Mammary epithelial cell (primary cell): ENCODE measurements around the gene RETN.

Source experiments
- EZH2 ChIP-seq: IDR thresholded peaks from 2 replicates; pipeline ENCODE4 v1.6.1; 2012; ENCODE audit warnings: low read length, inconsistent platforms, borderline replicate concordance
- TF ChIP-seq, protein P1 (sequence below), 2 donors: IDR thresholded peaks in 1 of 2; conservative IDR thresholded peaks in 1 of 2; 2 replicates each; pipeline ENCODE4 v1.5.1; 2011 to 2012; ENCODE audit warnings: inconsistent platforms in 2 of 2, low read length in 2 of 2, mild to moderate bottlenecking in 2 of 2, control low read depth in 1 of 2, low read depth in 1 of 2; ENCODE audit not compliant: insufficient read depth in 1 of 2; ENCODE audit errors: extremely low read depth in 1 of 2

DNA sequence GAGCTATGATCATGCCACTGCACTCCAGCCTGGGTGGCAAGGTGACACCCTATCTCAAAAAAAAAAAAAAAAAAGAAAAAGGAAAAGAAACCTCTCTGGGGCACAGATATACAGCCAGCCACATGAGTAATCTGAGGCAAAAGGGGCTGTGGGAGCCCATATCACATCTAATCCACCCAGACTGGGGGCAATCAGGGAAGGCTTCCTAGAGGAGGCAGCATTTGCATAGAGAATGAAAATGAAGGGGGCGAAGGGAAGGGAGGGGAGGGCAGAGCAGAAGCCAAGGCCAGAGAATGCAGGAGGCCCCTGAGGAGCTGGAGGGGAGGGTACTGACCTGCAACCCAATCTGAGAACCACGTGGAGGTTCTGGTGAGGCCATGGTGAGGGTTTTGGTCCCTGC, 18.7 kb upstream of the RETN start:
- TF ChIP-seq, protein P1, sequence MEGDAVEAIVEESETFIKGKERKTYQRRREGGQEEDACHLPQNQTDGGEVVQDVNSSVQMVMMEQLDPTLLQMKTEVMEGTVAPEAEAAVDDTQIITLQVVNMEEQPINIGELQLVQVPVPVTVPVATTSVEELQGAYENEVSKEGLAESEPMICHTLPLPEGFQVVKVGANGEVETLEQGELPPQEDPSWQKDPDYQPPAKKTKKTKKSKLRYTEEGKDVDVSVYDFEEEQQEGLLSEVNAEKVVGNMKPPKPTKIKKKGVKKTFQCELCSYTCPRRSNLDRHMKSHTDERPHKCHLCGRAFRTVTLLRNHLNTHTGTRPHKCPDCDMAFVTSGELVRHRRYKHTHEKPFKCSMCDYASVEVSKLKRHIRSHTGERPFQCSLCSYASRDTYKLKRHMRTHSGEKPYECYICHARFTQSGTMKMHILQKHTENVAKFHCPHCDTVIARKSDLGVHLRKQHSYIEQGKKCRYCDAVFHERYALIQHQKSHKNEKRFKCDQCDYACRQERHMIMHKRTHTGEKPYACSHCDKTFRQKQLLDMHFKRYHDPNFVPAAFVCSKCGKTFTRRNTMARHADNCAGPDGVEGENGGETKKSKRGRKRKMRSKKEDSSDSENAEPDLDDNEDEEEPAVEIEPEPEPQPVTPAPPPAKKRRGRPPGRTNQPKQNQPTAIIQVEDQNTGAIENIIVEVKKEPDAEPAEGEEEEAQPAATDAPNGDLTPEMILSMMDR (conservative IDR thresholded peaks at IDR 0.05 in 1 of 2, IDR thresholded peaks at IDR 0.05 in 1 of 2; ENCODE audit: extremely low read depth in 1 of 2, insufficient read depth in 1 of 2, low read depth in 1 of 2, low read length in 2 of 2), result no peak
- TF ChIP-seq EZH2, result no peak
